GM12801 (cell line): ENCODE data around the gene DERL3.

ENCODE experiments used
- CTCF ChIP-seq: IDR thresholded peaks from one replicate; pipeline ENCODE4 v1.5.1; 2011; ENCODE audit warnings: control low read depth; ENCODE audit not compliant: insufficient read length; ENCODE audit errors: extremely low read depth

DERL3 gene

DNA sequence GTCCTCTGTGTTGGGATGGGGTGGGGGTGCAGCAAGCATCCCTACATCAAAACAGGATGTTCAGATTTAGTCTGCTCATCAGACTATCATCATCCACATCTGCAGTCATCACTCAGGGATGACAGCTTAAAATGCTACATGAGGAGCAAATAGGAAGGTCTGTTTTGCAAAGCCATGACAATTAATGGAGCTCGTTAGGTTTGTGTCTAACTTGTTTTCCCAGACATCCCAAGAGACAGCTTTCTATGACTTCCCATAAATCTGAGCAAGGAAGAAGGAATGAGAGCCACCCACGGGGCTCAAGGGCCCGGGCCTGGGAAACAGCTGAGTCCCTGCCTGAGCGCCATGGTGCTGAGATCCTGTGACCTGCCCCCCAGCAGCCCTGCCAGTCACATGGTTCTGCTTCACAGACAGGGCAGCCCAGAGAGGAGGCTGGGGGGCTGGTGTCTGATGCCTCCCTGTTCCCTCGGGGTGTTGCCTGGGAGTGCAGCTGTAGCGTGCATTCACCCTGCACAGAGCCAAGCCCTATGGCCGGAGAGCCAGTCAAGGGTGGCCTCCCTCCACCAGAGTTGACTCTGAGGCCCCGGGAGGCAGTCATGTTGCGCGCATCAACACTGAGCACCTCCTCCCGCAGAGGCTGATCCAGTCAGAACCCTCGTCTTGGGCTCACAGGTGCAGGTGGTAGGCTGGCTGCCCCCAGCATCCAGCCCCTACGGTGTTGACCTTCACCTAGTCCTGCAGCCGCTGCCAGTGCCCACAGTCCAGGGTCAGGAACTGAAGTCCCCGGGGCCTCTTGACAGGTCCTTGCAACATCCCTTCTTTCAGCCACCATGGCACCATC, 12.1 kb downstream of the DERL3 start:
- TF ChIP-seq CTCF: no peak

DNA sequence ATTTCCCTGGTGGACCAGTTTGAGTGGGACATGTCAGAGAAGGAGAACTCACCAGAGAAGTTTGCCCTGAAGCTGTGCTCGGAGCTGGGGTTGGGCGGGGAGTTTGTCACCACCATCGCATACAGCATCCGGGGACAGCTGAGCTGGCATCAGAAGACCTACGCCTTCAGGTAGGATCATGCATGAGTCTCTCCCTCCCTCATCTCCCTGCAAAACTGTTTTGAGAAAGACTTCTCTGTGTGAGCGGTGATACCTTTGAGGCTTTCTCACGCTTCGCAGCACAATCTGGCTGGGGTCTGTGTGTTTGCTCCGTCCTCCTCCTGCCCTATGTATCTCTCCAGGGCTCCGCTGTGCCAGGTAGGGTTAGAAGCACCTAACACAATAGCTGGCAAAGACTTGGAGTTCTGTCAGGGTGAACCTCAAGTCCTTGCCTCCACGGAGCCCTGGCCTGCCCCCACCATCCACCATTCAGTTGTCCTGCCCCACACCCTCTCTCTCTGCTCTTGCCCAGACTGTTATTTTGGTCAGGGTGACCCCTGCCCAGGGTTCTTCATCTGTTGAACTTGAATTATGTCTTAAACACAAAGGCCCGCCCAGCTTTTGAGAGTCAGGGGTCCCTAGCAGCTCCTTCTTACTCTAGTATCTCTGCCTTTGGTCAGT, 13.4 kb downstream of the DERL3 start:
- TF ChIP-seq CTCF: no peak

DNA sequence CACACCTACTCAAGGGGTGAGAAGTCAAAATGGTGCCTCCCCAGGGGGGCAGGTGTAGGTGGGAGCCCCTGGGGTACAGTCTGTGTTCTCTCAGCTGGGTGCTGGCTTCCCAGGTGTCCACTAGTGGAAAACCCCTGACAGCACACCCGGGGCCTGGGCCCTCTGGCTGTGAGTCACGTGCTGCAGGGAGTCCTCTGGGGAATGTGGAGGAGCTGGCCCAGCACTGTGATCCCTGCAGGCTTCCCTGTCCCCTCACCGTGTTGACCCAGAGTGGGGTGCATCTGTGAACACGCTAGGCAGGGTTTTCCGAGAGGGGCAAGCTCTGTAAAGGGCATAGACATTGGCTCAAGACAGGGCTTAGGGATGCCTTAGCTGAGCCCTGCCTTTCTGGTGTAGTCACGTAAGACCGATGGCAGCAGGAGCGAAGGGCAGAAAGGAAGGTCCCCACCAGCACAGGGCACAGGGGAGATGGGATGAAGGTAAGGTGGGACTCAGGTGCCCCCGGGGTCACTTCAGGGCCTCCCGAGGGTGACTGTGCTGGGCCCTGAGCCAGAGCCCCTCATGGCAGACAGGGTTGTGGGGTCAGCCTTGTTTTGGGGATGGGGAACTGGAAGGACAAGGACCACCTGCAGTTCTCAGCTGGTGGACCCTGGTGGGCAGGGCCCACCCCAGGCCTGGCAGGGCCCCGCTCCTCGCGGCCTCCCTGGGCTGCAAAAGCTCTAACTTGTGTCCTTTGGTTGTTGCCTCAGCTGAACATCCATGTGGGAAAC, 14.1 kb downstream of the DERL3 start:
- TF ChIP-seq CTCF: no peak

DNA sequence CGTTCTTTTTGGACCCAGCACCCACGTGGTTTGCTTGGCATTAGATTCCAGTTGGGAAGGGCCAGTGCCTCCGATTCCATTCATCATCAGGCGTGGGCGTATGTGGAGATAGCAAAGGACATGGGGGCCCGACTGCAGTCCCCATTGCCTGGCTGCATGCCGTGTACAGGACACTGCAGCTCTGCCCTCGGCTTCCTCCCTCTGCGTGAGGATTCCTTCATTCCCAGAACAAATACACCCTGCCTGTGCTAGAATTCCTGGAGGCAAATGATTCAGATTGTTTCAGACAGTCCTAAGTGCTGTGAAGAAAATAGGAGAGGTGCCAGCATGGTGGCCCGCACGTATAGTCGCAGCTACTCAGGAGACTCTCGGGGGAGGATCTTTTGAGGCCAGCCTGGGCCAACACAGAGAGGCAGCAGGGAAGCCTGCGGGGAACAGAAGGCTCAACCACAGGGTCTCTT, 15.4 kb downstream of the DERL3 start:
- no peak for TF ChIP-seq CTCF

DNA sequence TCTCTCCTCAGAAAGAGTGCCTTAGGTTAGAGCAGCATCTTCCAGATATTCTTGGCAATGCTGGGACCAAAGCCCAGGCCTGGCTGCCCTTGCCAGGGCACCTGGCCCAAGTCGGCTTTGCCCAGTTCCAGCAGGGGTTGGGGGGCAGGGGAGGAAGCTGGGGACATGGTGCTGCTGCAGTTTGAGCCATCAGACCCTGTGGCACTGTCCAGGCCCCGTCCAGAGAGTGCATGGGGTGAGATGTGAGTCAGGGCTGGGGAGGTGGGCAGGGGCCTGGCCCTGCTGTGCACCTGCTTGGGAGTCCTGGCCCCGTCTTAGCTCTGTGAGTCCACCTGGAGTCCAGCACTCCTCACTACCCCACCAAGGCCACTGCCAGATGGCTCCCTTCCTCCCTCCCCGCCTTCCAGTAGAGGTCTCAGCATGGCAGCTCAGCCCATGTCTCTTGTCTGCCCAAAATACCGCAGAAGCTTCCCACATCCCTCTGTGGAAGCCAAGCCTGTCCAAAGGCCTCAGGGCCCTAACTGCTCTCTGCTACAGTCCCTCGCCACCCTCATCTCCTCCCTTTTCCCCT, 16.6 kb downstream of the DERL3 start:
- no peak for TF ChIP-seq CTCF

GRCh38 chr22:23820748-23821211, 18.0 kb downstream of the DERL3 start:
- no peak for TF ChIP-seq CTCF

- no peak for TF ChIP-seq CTCF
These were observed 20.3 kb downstream of the DERL3 start for GRCh38 chr22:23818541-23818940.
